Small intestine (tissue), 7 donors: ENCODE measurements around the gene PIP5K1B. TPM values are rescaled to one million over a fixed set of nuclear protein-coding genes. Genes with fewer than 3 reads are reported as not detected.

Experiments
- DNase-seq, 2 donors: peaks; one replicate each; pipeline versions ENCODE4 v3.0.0 to v3.0.0-alpha.2; 2013
- FAIRE-seq: peaks from 2 replicates; lab custom pipeline; 2012; peaks lifted over from hg19 to GRCh38; lab: Jason Lieb, UNC
- H3K27ac ChIP-seq, 3 donors: one replicate each; pipeline ENCODE4 v1.5.1; 2013; ENCODE audit warnings: low read length in 2 of 3, mild to moderate bottlenecking in 2 of 3, control low read depth in 1 of 3, inconsistent platforms in 1 of 3, low read depth in 1 of 3, moderate library complexity in 1 of 3
- H3K27me3 ChIP-seq, 3 donors: one replicate each; pipeline ENCODE4 v1.6.1; 2013; ENCODE audit warnings: low read length in 3 of 3, inconsistent platforms in 1 of 3; ENCODE audit not compliant: control insufficient read depth in 3 of 3, insufficient read depth in 3 of 3
- H3K36me3 ChIP-seq, 3 donors: one replicate each; pipeline ENCODE4 v1.6.1; 2013; ENCODE audit warnings: low read length in 3 of 3, inconsistent platforms in 1 of 3, low read depth in 1 of 3, mild to moderate bottlenecking in 1 of 3, moderate library complexity in 1 of 3; ENCODE audit not compliant: control insufficient read depth in 3 of 3, insufficient read depth in 2 of 3
- H3K4me1 ChIP-seq, 3 donors: one replicate each; pipeline ENCODE4 v1.6.1; 2013; ENCODE audit warnings: low read length in 2 of 3, inconsistent platforms in 1 of 3, low read depth in 1 of 3, mild to moderate bottlenecking in 1 of 3, moderate library complexity in 1 of 3; ENCODE audit not compliant: control insufficient read depth in 3 of 3, insufficient read depth in 2 of 3
- H3K4me3 ChIP-seq, 3 donors: one replicate each; pipeline ENCODE4 v1.5.1; 2013; ENCODE audit warnings: low read length in 3 of 3, control low read depth in 1 of 3, inconsistent platforms in 1 of 3, low read depth in 1 of 3, mild to moderate bottlenecking in 1 of 3, moderate library complexity in 1 of 3
- H3K9me3 ChIP-seq, 2 donors: one replicate each; pipeline ENCODE4 v1.6.1; 2013; ENCODE audit warnings: low read depth in 1 of 2, low read length in 1 of 2; ENCODE audit not compliant: control insufficient read depth in 2 of 2, insufficient read depth in 1 of 2
- WGBS, 3 donors: extraction: QIAGEN DNeasy Blood & Tissue Kit; methylation state at CpG; one replicate each; pipeline ENCODE4 v1.1.7; 2013; 5-methylcytosine and 5-hydroxymethylcytosine counted together
- polyA plus RNA-seq, 4 donors: library from polyadenylated mRNA; stranded (reverse) in 3 of 4; unstranded in 1 of 4; fragments of 200-250 nt in 3 of 4; fragments of 120-200 nt in 1 of 4; gene quantifications; one replicate each; pipeline versions ENCODE4 v1.2.1 to v1.2.3, GENCODE V29; 2013
- donor health status: healthy with polysubstance abuse.
- donor health status: control.
- donor health status: control.
- donor health status: Bipolar disorder and iron deficiency.
- donor health status: healthy.

PIP5K1B gene
- polyA plus RNA-seq, 4 donors, result 28.8 to 58.0 (median 49.7) TPM

DNA sequence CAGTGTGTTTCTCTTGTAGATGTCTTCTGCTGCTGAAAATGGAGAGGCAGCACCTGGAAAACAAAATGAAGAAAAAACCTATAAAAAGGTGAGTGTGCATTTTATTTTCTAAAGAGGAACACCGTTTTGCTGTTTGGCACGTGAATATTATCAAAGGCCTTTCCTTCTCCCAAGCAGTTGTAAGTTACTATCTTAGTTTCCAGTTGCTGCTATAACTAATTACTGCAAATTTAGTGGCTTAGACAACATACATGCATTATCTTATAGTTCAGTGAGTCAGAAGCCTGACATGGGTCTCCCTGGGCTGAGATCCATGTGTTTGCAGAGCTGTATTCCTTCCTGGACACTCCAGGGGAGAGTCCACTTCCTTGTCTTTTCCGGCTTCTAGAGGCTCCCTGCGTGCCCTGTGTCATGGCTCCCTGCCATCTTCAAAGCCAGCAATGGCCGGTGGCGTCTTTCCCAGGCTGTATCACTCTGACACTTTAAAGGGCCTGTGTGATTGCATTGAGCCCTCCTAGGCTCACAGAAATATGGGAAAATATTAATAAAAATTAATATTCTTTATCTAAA, 117.6 kb downstream of the PIP5K1B start:
- 52 to 70% (median 65%) methylated on average over 6 of the region's 6 CpGs for WGBS, 3 donors
- no peak for FAIRE-seq
- H3K4me1 ChIP-seq, result peaks cover 0 to 3% (median 0%) of the 10 kb centered on the region in 3 donors
- no peak overlapping the region for H3K27ac ChIP-seq
- no peak overlapping the region for H3K4me3 ChIP-seq
- no peaks in the 10 kb centered on the region for H3K27me3 ChIP-seq
- H3K9me3 ChIP-seq, result no peaks in the 10 kb centered on the region
- peaks cover 0 to 14% (median 2%) of the 10 kb centered on the region in 3 donors for H3K36me3 ChIP-seq
- peak in 1 of 2 donors; percentile 49 for DNase-seq

DNA sequence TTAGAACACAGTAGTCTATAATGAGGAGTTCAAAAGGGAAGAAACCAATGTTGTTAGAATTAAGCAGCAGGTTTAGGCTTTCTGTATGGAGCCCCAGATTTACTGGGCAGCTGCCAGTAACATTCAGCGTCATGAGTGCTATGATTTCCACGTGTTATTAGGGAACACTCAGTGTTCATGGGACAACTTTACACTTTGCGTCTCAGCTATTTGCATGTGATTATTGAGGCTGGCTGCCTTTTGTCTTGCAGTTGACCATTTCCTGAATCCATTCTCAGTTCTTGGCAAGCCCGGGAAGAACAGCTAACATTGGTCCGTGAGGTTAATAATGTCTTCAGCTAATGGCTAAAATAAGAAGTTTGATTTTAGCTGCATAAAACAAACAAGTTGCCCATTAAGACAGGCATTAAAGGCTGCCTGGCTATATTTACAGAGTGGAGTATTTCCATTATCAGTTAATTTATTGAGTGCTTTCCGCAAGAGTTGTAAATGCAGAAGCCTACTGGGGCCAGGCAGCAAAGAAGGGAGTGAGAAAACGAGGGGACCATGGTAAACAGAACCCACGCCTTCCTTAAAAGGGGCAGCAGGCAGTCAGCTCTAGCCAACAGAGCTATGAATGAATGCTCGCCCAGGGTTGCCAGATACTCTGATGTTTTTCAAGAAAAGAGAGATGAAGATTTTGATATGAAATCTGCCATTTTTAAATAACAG, 120.9 kb downstream of the PIP5K1B start:
- Histone ChIP-seq H3K9me3 (no peaks in the 10 kb centered on the region), H3K27me3 (no peaks in the 10 kb centered on the region), H3K4me1 (peaks cover 0 to 3% (median 0%) of the 10 kb centered on the region in 3 donors), H3K36me3 (peaks cover 0 to 25% (median 2%) of the 10 kb centered on the region in 3 donors), H3K27ac (no peak overlapping the region), H3K4me3 (no peak overlapping the region)
- DNase-seq (no peak), FAIRE-seq (no peak)
- WGBS, 3 donors, result 63 to 77% (median 76%) methylated on average over 9 of the region's 9 CpGs

DNA sequence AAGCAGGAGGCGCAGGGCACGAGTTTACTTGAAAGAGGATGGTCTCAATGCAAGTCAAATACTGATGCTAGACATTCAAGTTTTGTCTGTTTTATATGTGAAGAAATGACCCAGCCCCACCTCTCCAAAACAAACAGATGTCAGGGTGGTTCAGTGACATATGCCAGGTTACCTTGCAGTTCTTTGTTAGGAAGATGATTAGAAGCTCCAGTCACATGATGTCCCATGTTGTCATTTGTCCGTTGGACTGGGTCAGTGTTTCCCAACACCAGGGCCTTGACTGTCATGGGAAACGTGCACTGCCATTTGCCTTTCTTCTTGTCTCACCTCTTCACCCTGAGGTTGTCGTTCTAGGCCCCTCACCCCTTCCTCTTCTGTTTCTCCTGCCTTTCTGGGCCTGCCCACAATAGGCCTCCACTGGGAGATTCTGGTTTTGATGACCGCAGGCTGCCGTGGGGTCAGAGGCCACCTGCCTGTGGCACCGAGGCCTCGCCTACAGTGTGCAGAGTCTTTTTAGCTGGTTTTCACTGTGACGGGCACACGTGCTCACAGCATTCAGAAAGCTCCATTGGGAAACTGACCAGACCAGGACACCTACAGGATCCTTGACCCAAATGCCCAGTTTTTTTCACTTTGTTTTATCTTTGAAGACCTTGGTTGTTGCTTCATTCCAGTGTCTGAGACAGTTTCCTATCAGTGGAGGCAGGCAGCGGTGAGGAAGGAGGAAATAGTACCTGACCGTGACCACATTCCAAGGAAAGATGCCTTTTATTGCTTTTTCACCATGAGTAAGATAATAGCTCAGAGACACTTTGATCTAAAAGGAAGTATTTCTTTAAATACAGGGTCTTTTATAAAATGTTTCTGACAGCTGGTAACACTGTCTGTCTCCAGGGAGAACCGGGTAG, 123.1 kb downstream of the PIP5K1B start:
- no peak overlapping the region for H3K27ac ChIP-seq
- H3K36me3 ChIP-seq, result peaks cover 0 to 22% (median 2%) of the 10 kb centered on the region in 3 donors
- H3K4me3 ChIP-seq, result no peak overlapping the region
- FAIRE-seq, result no peak
- WGBS, 3 donors, result 82 to 86% (median 85%) methylated on average over 14 of the region's 14 CpGs
- DNase-seq, result peak in 1 of 2 donors; percentile 36
- H3K27me3 ChIP-seq, result no peaks in the 10 kb centered on the region
- H3K4me1 ChIP-seq, result peaks cover 0 to 3% (median 0%) of the 10 kb centered on the region in 3 donors
- H3K9me3 ChIP-seq, result no peaks in the 10 kb centered on the region

DNA sequence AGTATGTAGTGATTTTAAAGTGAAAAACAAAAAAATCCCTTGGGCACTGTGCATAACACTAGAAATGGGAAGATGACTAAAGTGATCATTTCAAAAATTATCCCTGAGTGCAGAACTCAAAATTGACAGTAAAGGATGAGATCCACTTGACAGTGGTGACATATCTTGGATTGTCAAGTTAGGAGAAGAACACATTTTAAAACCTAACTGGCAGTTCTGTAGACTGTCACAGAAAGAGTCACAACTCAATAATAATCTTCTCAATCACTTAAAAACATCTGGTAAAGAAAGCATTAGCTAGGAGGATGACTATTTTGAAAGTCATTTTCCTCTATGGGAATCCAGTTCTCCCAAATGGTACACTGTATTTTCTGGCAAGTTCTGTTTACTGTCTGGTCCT, 127.1 kb downstream of the PIP5K1B start:
- no peaks in the 10 kb centered on the region for H3K9me3 ChIP-seq
- DNase-seq (no peak), FAIRE-seq (no peak)
- peaks cover 0 to 31% (median 0%) of the 10 kb centered on the region in 3 donors for H3K36me3 ChIP-seq
- H3K27me3 ChIP-seq, result no peaks in the 10 kb centered on the region
- no peak overlapping the region for H3K4me3 ChIP-seq
- H3K4me1 ChIP-seq, result no peaks in the 10 kb centered on the region
- H3K27ac ChIP-seq, result no peak overlapping the region

DNA sequence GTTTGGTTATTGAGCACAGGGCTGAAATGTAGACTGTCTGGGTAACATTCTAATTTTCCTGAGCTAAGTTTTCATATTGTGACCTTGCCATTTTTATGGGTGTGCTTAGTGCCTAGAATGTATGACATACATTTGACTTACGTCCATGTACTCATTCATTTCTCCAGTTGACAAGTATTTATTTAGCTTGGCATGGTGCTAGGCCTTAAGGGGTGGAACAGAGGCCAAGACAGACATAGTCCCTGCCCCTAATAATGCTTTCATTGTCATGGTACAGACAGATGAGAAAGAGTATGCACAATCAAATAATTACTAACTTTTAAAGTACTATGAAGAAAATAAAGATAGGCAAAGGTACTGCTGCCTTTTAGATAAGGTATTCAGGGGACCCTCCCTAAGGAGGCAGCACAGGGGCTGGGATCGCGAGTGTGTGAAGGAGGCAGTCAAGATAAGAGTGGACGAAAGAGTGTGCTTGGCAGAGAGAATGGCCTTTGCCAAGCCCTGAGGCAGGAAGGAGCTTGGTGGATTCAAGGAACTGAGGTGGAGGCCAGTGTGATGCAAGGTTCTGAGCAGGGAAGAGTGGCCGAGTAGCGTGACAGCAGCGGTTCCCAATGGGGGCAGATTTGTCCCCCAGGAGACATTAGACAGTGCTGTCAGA, 128.0 kb downstream of the PIP5K1B start:
- no peak for FAIRE-seq
- Histone ChIP-seq H3K27me3 (no peaks in the 10 kb centered on the region), H3K36me3 (peaks cover 0 to 30% (median 0%) of the 10 kb centered on the region in 3 donors), H3K9me3 (no peaks in the 10 kb centered on the region), H3K27ac (no peak overlapping the region), H3K4me1 (no peaks in the 10 kb centered on the region), H3K4me3 (no peak overlapping the region)
- 89 to 92% (median 91%) methylated on average over 7 of the region's 7 CpGs for WGBS, 3 donors
- DNase-seq, result no peak

DNA sequence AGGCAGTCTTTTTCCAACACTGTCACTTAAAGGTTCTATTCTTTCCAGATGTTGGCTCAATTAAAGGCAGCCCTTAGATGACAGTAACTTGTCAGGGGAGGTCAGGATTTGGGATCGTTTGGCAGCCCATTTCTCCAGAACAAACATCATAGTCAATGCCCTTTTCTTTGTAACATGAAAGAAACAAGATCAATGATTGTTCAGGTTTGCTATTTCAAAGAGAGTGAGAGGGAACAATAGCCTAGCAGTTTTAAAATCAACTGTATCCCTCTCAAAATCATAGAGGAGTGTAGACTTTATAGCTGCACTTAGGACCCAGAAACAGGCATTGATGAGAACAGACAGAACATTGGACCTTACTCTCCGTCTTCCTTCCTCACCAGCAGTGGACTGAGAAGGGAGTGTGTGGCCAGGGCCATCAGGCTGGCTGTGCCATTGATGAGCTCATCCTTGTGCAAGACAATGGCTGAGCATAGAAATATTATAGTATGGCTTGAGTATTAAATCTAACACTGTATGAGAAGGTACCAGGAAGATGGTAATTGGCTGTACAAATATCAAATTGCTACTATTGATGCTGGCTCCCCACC, 130.0 kb downstream of the PIP5K1B start:
- Histone ChIP-seq H3K4me3 (no peak overlapping the region), H3K9me3 (no peaks in the 10 kb centered on the region), H3K27ac (no peak overlapping the region), H3K36me3 (peaks cover 0 to 22% (median 0%) of the 10 kb centered on the region in 3 donors), H3K4me1 (no peaks in the 10 kb centered on the region), H3K27me3 (no peaks in the 10 kb centered on the region)
- DNase-seq, result peak in 1 of 2 donors; percentile 24
- WGBS, 3 donors, result 58 to 63% (median 60%) methylated on average over 2 of the region's 2 CpGs
- no peak for FAIRE-seq

DNA sequence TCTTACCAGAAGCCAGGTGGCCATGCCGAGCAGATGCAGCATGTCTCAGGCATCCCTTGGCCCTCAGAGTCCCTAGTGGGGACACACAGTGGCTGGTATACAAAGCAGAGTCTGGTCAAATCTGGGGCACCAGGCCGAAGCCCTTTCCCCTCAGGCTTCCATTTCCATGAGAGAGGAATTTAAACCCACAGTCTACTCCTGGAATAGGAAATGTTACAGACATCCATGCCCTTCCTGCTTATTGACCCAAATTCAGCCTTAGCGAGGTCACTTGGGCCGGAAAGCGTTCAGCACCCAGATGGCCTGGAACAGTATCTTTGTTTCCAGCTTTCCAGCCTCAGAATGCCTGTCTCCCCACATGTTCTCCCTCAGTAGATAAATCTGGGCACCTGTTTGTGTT, 131.7 kb downstream of the PIP5K1B start:
- Histone ChIP-seq H3K9me3 (no peaks in the 10 kb centered on the region), H3K4me3 (no peak overlapping the region), H3K27me3 (no peaks in the 10 kb centered on the region), H3K36me3 (peaks cover 0 to 19% (median 3%) of the 10 kb centered on the region in 3 donors), H3K27ac (no peak overlapping the region), H3K4me1 (no peaks in the 10 kb centered on the region)
- 80 to 86% (median 86%) methylated on average over 5 of the region's 5 CpGs for WGBS, 3 donors
- DNase-seq (no peak), FAIRE-seq (no peak)
